ENCODE data around the gene PGAP2.

PGAP2 gene

DNA sequence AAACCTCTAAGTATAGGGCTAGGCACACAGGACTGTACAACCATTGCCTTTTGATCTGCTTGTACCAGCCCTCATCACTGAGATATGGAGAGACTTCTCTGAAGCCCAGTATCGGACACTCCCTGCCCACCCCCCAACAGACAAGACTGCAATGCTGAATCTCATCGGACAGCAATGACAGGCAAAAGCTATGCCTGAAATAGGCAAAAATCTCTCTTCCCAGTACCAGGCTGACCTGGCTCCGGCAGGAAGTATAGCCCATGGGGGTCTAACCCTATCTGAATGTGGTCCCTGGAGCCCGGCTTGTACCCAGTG is 25.9 kb downstream of the PGAP2 start:
- DNase-seq, result no peak

DNA sequence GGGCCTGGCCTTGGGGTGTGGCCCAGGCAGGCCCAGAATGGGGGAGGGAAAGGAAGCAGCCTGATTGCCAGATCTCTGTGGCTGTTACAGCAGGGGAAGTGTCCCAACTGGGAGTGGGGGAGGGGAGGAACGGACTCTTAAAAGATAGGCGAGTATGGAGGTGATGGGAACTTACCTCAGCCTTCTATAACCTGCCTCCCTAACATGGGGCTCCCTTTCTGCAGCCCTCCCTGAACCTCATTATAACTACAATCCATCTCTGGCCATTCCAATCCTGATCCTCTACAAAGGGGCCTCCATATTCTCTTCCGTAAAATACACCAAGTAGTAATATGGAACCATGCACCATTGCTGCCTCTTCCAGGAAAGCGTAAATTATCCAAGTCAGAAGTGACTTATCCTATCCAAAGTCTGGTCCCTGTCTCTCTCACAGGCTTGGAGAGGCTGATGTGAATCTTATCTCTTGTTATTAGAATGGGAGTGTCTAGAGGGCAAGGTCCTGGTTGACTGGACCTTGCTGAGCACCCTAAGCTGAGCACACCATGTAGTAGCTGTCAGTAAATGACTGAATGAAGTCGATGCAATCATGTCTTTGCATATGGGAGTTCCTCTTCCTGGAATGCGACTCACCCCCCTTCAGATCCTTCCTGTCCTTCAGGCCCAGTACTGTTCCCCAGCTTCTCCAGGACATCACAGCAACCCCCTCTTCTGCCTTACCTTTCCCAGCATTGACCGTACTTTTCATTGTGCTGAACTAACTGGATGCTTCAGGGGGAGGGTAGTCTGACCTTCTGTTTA is 26.5 kb downstream of the PGAP2 start:
- DNase-seq, result no peak

DNA sequence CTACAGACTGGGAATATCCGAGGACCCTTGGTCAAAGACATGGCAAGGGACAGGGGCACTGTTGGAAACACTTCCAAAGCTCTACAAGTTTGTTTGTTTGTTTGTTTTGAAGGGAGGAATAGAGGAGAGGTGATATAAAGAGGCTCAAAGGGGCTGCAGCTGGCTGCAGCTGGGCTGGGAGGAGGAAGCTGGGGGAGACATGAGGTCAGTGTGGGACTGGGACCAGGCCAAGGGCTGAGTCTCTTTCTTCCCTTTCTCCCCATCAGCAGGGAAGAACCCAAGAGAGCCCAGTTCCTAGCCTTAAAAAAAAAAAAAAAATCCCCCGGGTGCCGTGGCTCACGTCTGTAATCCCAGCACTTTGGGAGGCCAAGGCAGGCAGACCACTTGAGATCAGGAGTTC is 27.4 kb downstream of the PGAP2 start:
- no peak for DNase-seq

DNA sequence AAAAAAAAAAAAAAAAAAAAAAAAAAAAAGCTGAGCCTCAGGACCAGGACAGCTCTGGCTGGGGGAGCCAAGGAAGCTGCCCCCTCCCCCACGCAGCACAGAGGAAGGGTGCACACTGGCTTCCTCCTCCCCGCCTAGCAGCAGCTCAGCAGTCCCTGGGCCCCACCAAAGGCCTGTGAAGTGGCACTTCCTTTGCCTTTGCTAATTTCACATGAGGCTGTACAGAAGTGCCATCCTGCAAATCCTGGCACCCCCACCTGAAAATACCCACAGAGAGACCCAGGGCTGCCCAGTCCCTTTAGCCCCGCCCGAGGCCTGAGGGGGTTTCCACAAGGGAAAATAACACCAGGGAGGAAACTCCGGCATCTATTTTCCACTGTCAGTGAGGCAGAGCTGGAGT is 28.5 kb downstream of the PGAP2 start:
- DNase-seq, result no peak

DNA sequence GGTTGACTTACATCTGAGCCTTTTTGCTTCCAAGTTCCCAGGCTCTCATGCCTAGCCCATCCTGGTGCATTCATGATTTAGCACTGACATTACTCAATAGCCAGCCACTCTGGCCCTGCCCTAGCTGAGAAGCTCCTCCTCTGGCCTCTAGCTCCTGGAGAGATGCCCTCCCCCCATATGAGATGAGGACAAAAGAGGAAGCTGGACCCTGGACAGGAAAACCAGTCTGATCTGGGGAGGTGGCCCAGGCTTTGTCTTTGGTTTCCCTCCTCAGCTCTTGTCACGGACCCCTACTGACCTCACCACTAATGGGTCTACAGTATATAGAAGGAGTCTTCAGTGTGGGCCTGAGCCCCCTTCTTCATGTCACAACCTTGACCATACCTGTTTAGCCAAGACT is 29.4 kb downstream of the PGAP2 start:
- DNase-seq, result no peak

DNA sequence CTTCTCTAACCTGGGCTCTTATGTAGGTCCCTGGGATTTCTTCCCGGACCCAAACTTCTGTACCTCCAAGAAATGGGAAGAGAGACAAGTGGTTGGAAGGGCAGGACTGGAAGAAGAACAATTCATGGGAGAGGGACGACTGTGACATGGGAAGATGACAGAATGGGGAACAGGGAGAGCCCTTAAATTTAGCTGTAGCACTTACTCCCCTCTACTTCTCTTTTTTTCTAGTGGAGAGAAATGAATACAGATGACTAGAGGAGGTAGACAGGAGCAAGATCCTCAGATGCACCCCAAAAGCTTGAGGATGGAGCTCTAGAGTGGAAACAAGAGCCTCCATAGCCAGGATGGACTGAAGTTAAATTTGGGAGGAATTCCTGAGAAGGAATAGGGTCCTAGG is 30.1 kb downstream of the PGAP2 start:
- DNase-seq, result no peak

DNA sequence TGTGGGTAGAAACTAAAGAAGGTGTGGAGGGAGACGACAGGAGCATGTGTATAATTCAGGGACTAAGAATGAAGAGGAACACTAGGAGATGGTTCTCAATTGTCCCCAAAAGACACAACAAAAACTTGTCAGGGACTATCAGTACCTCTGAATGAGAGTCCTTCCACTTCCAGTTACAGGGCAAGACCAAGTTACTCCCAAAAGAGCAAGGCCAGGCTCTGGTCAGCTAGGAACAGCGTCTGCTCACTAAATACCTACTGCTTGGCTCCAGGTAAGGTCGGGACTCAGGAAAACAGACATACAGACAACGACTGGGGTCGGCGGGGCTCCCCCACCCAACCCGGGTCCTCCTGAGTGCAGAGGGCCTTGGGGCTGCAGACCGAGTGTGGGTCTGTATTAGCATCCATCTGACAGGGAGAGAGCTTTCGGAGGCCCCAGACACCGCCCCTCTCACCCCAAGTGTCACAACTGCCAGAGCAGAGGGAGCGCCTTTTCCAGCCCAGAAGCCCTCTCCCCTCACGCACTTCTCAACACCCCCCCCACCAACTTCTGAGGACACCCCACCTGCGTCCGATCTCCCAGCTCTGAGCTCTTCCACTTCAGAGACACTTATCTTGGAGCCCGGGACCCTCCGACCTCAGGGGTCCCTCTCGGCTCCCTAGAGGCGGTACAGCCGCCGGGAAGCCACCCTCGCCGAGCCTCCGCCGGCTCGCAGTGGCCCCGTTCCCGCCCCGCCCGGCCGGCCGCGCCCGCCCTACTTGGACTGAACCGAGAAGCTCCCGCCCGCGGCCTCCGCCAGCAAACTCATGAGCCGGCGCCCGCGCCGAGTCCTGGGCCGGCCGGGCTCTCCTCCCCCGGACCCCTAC is 31.9 kb downstream of the PGAP2 start:
- peak; percentile 25 for DNase-seq

DNA sequence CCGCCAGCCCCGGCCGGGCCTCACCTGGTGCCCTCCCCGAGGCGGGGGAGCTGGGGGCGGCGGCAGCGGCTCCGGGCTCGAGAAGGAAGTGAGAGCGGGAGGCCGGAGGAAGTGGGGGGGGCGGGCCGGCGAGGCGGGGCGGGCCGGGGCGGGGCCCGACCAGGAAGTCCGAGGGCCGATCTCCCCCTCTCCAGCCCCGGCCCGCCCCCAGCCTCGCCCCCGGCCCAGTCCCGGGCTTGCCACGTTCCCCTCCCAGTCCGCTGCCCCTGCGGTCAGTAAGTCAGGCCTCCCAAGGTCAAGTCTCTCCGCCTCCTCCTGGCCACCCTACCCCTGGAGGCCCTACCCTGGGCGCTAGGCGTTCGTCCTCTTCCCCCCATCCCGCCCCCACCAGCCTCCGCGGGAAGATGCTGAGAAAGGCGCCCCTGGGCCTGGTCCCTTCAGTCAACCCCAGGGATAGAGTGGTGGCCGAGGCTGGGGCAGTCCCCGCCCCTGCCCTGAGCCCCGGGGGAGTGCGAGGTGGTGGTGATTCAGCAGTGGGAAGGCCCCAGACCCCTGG is 32.6 kb downstream of the PGAP2 start, which contains the start of gene RHOG:
TSS of gene RHOG (minus strand) at position 90 of the 556 bp plus-strand sequence. CDS start 12,821 bp downstream, outside the sequence.
- peak; percentile 30 for DNase-seq

DNA sequence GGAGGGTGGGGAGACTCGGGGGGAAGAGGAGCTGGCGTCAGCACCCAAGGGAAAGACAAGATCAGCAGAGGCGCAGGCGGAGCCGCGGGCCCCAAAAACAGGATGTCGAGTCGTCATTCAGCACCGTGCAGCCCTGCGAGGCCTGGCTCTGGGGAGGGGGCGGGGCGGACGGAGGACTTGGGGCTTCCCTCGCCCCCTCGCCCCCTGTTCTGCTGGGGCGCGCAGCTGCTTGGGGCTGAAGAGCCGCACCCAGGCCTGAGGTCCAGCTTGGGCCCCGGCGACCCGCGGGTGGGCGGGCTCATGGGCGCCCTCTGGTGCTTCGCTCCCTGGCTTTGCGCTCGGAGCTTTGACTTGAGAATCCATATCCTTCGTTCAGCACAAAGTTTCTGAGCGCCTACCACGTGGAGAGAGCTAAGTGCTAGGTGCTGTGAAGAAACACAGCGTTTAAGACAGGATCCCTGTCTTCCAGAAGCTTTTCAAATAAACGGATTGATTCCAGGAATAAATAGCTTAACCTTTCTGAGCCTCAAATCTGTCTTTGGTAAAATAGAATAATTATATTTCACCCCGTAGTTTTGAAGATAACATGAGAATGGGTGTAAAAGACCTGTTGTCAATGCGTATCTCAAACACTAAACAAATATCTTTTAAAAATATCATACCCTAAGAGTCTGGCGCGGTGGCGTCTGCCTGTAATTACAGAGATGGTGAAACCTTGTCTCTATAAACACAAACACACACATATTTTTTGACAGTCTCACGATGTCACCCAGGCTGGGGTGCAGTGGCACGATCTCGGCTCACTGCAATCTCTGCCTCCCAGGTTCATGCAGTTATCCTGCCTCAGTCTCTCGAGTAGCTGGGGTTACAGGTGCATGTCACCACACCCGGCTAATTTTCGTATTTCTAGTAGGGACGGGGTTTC is 33.3 kb downstream of the PGAP2 start:
- peak; percentile 76 for DNase-seq

DNA sequence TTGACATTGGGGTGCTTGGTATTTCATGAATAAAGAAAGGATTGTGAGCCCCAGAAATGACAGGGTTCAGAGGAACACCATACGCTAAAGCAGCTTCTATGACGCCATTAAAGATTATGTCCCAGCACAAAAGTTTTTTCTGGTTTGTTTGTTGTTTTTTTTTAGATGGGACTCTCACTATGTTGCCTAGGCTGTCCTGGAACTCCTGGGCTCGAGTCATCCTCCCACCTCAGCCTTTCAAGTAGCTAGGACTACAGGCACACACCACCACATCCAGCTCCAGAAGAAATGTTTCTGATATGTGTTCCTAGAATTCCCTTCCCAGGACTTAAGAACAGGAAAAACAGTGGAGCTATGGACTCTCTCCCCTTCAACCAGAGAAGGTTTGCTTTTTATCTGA is 35.0 kb downstream of the PGAP2 start:
- DNase-seq, result no peak

DNA sequence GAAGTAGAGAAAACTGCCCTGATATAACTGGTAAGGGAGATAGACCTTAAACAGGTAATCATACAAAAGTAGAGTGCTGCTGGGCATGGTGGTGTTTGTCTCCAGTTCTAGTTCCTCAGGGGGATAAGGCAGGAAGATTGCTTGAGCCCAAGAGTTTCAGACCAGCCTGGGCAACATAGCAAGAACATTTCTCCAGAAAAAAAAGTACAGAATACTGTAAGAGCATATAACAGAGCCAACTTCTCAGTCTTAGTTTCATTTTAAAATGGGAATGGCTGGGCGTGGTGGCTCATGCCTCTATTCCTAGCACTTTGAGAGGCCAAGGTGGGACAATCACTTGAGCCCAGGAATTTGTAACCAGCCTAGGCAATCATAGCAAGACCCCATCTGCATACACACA is 36.9 kb downstream of the PGAP2 start:
- no peak for DNase-seq

DNA sequence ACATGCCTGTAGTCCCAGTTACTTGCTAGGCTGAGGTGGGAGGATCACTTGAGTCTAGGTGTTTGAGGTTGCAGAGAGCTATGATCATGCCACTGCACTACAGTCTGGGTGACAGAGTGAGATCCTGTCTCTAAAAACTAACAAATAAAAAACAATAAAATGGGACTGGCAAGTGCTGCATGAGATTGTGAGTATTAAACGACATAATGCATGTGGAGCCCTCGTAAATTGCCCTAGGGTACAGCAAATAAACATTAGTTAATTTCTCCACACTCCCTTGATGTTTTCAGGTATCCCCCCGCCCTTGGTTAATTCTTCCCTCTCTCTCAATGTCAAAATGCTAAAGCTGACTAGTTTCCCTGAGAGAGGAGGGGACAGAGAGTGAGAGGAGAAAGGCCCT is 37.3 kb downstream of the PGAP2 start:
- no peak for DNase-seq

DNA sequence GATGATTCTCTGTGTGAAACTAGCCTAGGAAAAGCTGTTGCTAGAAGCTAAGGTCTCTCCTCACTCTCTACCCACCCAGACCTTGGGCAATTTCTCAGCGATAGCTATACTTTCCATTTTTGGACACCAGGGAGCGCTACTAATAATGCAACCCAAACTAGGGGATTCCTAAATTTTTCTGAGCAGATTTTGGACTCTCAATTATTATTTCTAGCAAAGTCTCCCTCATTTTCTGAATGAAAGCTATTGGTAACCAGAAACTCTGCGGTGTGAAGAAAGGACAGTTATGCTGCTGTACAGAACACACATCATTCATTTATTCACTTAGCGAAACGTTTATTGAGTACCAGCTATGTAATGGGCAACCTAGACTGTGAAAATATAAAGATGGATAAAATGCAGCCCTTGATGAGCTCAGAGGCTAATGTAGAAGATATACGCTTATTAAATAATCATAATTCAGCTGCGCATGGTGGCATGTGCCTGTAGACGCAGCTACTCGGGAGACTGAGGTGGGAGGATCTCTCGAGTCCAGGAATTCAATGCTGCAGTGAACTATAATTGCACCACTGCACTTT is 41.0 kb downstream of the PGAP2 start:
- peak; percentile 40 for DNase-seq

DNA sequence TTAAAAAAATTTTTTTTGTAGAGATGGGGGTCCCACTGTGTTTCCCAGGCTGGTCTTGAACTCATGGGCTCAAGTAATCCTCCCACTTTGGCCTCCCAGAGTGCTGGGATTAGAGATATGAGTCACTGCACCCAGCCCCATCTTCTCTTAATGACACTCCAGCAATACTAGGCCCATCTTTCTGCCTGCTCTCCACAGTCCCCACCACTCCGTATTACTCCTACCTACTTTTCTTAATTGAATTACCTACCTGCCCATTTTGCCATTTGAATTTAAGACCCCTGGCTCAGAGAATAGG is 45.1 kb downstream of the PGAP2 start:
- no peak for DNase-seq

DNA sequence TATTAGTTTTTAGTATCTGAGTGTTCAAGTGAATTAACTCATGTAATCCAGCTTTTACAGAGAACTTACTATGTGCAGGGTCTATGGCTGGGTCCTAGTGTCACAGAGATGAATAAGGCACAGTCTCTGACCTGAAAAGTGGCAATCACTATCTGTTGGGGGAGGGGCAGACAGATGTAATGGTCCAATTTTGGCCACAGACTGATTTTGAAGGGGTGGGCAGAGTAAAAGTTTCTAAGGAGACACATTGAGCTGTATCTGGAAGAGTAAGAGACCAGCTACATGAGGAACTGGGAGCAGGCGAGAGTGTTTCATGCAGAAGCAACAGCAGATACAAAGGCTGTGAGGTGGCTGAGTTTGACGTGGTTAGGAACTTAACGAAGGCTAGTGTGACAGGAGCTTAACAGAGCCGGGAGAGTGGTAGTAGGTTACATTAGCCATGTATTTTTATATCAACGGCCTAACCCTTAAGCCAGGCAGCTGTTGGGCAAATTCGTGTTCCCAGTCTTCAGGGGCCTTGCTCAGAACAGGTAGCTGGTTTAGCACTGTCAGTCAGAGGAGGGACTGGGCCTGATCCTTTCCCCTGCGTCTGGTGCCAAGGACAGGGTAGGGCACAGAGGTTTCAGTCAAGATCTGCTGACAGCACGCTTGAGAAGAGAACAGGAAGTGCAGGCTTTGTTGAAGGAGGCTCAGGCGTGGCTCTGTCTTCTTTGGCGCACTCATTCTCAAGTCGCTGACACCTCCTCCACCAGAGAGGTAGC is 45.7 kb downstream of the PGAP2 start:
- no peak for DNase-seq

DNA sequence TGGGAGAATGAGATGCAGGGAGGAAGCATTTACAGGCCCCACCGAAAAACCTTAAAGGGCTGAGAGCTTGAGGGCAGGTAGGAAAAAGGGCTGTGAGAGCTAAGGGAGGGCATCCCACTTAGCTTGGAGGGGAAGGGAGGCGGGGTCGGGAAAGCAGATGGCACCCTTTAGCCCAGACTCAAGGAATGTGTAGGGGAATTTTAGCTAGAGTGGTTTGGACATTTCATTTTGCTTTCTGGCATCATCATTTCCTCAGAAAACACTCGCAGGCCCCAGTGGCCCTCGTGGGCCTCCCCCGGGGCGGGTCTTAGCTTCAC is 46.3 kb downstream of the PGAP2 start:
- DNase-seq, result no peak

DNA sequence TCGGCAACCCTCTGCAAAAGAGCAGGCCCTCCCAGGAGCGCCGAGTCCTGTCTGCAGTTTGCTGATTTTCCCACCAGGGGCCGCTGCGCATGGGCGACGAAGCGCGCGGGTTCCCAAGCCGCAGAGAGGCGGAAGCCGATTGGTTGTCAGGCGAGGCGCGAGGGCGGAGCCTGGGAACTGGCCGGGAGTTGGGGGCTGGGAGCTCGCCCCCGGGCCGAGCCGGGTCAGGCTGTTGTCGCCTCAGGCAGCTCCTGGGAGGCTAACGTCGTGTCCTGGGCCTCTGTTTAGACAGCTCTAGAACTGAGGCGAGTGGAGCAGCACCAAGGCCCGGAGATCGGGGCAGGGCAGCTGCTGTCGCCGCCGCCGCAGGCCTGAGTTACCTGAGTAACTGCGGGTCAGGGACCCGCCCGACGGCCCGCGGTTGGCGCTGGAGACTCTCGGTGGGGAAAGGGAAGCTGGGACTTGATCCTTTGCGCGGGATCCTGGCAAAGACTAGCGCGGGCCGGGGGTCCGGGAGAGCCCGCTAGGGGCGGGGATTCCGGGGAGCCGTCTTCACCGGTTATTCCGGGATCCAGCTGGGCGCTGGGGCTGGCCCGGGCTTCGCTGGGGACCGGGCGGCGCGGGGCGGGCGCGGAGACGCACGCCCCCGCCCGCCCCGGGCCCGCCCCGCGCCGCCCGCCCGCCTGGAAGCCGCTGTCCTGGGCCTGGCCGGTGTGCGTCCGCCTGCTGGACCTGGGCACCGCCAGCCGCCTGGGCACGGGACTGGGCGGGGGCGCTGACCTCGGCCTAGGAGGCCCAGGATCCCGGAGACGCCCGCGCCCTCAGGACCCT is 46.8 kb downstream of the PGAP2 start, which contains the start of gene STIM1:
TSS of gene STIM1 (plus strand) at position 688 of the 831 bp plus-strand sequence. CDS start 607 bp downstream, outside the sequence.
- DNase-seq, result peak; percentile 93

DNA sequence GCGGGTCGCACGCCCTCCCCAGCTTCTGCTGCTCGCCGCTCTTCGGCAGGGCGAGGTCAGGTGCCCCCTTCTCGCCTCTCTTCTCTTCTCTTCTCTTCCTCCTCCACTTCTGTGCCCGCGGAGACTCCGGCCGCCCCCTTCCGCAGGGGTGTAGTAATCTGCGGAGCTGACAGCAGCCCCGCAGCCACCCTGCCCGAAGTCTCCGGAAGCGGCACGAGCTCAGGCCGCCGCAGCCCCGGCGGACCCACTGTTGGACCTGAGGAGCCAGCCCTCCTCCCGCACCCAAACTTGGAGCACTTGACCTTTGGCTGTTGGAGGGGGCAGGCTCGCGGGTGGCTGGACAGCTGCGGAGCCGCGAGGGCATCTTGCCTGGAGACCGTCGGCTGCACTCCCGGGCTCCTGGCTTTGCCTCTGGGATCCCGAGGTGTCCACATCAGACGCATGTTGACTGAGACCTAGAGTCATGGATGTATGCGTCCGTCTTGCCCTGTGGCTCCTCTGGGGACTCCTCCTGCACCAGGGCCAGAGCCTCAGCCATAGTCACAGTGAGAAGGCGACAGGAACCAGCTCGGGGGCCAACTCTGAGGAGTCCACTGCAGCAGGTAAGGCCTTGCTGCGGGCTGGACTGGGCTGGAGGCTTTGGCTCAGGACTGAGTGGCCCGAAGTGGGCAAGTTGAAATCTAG is 47.6 kb downstream of the PGAP2 start:
- DNase-seq, result no peak

DNA sequence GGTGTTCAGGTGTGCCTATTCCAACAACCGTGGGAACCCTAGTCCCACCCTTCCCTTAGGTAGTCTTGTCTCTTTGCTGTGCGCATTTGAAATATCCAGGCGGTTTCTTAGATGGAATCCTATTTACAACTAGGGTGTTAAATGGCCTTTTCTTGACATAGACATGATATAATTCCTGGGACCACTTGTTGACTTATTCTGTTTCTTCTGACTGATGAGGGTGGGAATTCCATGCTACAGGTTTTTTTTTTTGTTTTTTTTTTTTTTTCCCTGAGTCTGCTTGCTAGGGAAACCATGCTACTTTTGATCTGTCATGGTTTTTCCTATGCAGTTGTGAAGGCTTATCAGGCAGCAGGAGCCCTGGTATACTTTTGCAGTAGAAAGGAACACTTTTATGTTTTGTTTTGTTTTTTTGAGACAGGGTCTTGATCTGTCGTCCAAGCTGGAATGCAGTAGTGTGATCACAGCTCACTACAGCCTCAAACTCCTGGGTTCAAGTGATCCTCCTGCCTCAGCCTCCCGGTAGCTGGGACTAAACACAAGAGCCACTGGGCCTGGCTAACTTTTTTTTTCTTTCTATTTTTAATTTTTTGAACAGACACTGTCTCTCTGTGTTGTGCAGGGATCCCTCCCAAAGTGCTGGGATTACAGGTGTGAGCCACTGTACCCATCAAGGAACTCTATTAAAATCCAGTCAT is 48.6 kb downstream of the PGAP2 start:
- DNase-seq, result no peak

DNA sequence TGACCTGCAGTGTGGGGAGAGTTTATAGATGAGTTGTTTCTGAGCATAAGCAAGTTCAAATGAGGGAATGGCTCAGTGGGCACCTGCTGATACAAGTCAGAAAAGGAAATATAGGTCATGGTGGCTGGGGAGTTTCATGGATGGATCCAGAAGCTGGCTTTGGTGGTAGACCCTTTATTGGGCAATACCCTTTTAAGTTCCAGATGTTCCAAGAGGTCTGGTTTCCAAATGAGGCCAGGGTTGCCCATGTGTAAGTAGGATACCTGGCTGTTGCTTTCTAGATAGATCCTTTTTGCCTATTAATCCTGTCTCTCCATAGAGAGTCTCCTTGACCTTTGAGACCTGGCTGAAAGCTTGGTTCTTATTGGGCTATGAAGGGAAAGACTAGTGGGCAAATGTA is 49.3 kb downstream of the PGAP2 start:
- DNase-seq, result no peak
